Activated CD8-positive, alpha-beta memory T cell treated with anti-CD3 and anti-CD28 coated beads for 1 hour (primary cell): ENCODE data around the gene ITPRIP.

ENCODE experiments used
- DNase-seq, 2 donors: peaks; one replicate each; pipeline ENCODE4 v3.0.0-alpha.2; 2020; ENCODE audit warnings: low read depth in 1 of 2; ENCODE audit errors: extremely low read depth in 1 of 2

Gene ITPRIP

GRCh38 chr10:104326991-104327610, 11.2 kb downstream of the ITPRIP start:
- no peak for DNase-seq

- no peak for DNase-seq
Measured at GRCh38 chr10:104325436-104326435, 12.5 kb downstream of the ITPRIP start.

GRCh38 chr10:104324931-104325330, 13.3 kb downstream of the ITPRIP start:
- DNase-seq, result no peak

GRCh38 chr10:104324221-104324686, 14.0 kb downstream of the ITPRIP start:
- DNase-seq, result no peak

GRCh38 chr10:104323760-104324201, 14.5 kb downstream of the ITPRIP start:
- DNase-seq, result no peak

- DNase-seq, result no peak
Measured at GRCh38 chr10:104323085-104323484, 15.2 kb downstream of the ITPRIP start.

- DNase-seq, result no peak
Measured at GRCh38 chr10:104322416-104322782, 15.9 kb downstream of the ITPRIP start.

- no peak for DNase-seq
Measured at GRCh38 chr10:104321725-104322415, 16.4 kb downstream of the ITPRIP start.

- DNase-seq, result no peak
Measured at GRCh38 chr10:104321226-104321625, 17.0 kb downstream of the ITPRIP start.

- DNase-seq, result no peak
Measured at GRCh38 chr10:104318810-104319741, 19.2 kb downstream of the ITPRIP start.

GRCh38 chr10:104318326-104318725, 19.9 kb downstream of the ITPRIP start:
- no peak for DNase-seq

GRCh38 chr10:104317726-104318299, 20.5 kb downstream of the ITPRIP start:
- no peak for DNase-seq

- DNase-seq, result no peak
Measured at GRCh38 chr10:104317269-104317710, 21.0 kb downstream of the ITPRIP start.

- DNase-seq, result no peak
Measured at GRCh38 chr10:104316321-104317099, 21.8 kb downstream of the ITPRIP start.

GRCh38 chr10:104315486-104315921, 22.8 kb downstream of the ITPRIP start:
- DNase-seq, result no peak

- DNase-seq, result no peak
Measured at GRCh38 chr10:104314591-104315485, 23.4 kb downstream of the ITPRIP start.

GRCh38 chr10:104311184-104311720, 27.0 kb downstream of the ITPRIP start:
- no peak for DNase-seq
